ENCODE data around the gene KLK6.

KLK6 gene

DNA sequence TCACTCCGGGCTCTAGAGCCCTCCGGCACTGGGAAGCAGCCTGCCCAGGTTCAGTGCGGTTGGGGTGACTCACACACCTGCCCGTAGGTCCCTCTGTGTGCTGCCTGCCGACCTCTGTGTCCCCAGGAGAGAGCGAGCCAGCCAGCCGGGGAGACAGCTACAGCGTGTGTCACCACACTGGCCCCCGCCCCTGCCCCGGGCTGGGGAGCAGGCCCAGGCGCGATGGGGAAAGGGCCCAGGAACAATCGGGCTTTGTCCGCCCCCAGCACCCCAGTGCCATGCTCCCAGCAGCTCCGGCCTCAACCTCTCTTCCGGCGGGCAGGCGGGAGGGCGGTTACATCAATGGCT, at the start of gene KLK6:
Gene KLK6, minus strand, starts transcription at position 179 of the 348 bp plus-strand sequence. CDS start 1,487 bp downstream, outside the sequence.
- DNase-seq: no peak

DNA sequence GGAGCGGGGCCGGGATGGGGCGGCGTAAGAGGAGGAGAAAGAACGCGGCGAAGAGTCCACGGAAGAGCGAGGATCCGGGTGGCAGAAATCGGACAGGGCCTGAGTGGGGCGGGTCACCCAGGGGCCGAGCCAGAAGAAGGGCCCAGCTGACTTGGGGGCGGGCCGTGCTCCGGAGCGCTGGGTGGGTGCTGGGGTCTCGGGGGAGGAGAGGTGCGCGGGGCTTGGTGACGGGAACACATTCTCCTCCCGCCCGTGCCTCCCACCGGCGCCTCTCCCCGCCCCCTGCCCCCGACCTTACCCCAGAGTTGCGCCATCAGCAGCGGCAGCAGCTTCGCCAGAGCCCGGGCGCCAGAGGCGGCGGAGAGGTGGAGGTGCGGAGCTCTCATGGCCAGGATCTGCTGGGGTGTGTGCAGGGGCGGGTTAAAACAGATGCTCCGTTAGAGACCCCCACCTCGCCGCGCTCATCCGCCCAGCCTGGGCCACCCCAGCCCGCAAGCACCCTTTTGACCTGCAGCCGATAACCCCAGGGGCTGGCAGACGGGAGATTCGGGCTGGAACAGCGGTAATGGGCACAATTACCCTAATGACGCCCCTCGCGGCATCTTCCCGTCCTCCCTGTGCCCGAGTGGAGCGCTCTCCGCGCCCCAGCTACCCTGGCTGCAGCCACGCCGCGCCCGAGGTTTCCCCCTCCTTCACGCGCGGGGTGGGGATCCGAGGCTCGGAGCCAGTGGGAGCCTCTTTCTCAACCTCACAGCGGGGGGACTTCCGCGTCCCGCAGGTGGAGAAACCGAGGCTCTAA, 49.6 kb upstream of the KLK6 start:
- DNase-seq: no peak

DNA sequence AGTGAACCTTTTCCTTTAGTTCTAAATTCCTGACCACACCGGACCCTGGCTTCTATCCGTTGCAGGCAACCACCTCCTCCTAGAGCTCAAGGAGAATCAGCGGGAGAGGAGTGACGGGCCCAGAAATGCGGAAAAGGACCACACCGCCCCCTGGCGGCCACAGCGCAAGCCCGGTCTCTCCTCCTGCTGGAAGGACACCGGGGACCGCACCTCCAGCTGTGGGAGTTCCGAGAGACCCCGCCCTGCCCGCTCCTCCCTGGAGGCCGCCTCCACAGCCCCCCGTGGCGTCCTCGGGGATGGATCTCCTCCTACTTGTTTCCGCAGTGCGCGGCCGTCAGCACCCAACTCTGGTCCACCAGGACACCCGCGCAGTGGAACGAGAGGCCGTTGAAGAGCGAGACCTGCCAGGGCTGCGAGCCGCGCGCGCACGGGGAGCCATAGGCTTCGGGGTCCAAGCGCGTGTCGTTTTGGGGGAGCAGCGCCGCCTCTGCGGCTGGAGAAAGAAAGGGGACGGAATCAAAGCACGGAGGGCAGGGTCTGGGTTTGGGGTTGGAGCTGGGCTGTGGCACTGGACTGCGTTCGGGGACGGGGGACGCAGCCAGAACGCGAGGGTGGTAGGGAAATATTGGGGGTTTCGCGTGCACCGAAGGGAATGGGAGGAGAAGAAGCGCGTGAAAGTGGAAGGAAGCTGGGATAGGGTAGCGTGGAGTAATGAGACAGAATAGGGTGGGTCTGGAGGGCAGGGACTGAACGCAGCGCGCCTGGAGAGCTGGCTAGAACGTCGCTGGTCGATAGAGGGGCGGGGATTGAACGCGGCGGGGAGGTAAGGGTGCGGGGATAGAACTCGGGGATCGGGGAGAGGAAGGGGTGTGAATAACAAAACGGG, 47.6 kb upstream of the KLK6 start:
- DNase-seq: peak; percentile 32

DNA sequence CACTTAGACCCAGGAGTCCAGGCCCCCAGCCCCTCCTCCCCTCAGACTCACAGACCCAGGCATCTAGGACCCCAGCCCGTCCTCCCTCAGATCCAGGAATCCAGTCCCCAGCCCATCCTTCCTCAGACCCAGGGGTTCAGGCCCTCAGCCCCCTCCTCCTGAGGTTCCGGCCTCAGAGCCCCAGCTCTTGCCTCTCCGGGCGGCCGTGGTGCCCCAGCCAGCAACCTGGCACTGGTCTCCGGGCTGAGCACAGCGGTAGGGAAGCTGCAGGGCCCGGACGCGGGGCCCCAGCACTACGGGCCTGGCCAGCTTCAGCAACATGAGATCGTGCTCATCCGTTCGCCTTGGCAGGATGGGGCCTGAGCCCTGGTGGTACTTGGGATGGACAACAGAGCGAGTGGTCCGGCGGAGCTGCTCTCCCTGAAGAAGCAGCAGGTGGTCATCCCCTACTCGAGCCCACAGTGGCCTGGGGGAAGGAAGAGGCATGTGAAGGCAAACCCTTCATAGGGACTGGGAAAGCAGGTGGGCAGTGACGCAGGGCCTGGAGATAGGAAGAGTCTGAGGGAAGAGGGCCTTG, 46.4 kb upstream of the KLK6 start:
- no peak for DNase-seq

DNA sequence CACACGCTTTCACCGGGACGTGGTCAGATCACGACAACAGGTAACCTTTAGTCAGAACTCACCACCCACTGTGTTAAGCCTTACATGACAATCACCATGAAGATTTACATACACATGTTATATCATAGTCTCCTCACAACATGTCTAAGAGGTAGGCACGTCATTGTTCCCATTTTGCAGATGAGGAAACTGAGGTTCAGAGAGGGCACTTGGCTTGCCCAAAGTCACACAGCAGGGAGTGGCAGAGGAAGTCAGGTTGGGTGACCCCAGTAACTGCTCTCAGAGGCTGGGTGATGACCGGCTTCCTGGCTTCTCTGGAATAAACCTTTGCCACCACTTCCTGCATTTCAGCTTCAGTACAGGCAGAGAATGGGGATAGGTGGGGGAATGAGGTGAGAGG, 44.9 kb upstream of the KLK6 start:
- no peak for DNase-seq

DNA sequence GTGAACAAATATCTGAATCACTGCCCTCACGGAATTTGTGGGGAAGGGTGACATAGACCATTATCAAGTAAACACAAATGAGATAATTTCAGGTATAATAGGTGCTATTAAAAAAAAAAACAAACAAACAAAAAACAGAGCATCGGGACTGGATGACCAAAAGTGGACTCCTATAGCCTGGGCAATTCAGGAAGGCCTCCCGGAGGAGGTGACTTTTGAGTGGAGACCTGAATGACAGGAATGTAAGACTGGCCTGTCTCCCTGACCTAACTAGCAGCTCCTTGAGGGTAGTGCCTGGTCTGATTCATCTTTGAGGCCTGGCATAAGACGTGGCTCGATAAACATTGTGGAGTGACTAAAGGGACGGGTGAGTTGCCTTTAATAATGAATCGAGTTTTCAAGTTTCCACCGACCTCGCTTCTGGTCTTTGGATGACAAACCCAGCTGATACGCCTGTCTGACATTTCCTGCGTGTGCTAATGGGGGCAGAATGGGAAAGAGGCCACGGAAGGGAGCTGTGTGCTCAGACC, 43.3 kb upstream of the KLK6 start:
- no peak for DNase-seq

DNA sequence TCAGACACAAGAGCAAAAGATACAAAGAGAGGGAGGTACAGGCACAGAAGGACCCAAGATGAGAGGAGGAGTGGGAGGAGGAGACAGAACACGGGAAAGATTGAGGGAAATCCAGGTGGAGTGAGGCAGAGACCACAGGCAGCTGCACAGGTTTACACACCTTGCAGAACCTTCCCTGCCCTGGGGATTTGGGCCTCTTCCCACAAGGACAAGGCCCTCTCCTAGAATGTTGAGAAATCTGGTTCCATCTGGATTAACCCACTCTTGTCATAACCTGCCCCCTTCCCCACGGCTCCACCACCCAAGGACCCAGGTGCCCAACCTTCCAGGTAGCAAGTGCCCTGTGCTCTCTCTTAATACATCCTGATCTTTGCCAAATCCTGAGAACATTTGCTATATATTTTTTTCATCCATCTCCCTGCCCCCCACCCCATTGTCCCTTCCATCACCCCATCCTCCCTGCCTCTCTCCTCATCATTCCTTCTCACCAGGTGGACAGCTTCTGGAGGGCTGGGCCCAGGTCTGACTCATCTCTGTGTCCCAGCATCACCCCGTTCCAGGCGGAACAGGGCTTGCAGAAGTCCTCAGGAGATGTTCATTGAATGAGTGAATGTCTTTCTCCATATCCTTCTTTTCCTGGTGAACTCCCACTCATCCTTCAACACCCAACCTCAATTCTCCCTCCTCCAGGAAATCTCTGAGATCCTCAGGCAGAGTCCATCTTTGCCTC, 40.8 kb upstream of the KLK6 start:
- no peak for DNase-seq

DNA sequence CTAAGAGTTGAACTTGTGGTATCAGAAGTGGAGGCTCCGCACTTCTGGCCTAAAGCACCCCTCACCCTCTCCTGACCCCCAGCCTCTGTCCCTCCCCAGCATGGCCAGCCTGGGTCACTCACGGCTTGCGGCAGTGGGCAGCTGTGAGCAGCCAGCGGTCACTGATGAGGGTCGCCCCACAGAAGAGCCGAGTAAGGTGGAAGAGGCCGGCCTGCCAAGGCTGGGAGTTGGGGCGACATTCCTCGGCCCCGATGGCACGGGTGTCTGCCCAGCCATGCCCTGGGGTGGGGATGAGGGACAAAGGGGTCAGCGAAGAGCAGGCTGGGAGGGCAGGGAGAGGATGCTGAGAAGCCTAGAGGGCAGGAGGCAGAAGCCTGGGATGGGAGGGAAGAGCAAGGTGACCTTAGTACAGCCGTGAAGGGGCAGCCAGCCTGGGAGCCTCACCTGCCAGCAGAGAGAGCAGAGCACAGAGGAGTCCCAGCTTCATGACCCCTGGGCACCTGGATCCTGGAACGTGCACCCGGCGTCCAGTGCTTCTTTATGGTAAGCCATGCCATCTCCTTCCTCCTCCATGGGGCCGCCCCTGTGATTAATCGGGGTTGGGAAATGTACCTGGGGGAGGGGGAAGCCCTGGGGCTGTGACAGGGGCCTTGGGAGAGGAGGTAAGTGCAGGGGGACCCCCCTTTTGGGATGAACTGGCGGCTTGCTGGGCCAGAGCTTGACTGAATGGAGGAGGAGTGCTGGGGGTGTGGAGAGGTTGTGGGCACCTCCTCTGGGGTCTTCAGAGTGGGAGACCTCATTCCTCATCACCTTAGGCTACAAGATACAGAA, 39.9 kb upstream of the KLK6 start:
- no peak for DNase-seq

DNA sequence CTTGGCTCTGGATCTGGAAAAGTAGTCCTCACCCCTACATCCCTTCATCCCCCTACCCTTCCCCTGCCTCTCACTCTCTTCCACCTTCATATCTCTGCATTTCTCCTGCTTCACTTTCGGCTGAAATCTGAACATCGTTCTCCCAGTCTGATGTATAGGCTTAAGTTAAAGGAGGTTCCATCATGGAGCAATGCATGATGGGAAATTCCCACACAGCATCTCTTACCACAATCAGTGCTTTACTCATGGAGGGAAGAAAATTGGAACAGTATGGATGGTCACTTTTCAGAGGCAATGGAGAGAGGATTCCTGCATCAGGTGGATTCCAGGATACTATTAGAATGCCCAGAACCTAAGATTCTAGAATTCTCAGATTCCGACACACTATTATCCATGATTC, 38.1 kb upstream of the KLK6 start:
- DNase-seq: no peak

DNA sequence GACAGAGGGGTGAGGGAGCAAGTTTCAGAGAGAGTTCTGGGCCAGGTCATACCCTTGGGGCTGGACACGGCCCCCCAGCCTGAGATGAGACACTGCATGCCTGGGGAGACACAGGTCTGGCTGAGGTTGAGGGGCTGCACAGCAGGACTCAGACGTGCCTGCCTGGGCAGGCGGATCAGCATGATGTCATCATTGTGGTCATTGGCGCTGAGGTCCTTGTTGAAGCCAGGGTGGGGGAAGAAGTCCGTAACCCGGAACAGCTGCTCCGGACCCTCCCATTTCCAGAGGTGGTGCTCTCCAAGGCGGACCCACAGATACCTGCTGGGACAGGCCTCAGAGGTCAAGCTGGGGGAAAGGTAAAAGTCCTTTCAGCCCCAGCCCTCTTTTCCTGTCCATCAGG, 37.0 kb upstream of the KLK6 start:
- no peak for DNase-seq

DNA sequence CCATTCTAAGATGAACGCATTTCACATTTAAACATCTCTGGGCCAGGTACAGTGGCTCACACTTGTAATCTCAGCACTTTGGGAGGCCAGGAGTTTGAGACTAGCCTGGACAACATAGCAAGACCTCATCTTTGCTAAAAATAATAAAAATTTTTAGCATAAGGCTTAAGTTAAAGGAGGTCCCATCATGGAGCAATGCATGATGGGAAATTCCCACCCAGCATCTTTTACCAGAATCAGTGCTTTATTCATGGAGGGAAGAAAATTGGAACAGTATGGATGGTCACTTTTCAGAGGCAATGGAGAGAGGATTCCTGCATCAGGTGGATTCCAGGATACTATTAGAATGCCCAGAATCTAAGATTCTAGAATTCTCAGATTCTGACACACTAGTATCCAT, 35.9 kb upstream of the KLK6 start:
- DNase-seq: no peak

DNA sequence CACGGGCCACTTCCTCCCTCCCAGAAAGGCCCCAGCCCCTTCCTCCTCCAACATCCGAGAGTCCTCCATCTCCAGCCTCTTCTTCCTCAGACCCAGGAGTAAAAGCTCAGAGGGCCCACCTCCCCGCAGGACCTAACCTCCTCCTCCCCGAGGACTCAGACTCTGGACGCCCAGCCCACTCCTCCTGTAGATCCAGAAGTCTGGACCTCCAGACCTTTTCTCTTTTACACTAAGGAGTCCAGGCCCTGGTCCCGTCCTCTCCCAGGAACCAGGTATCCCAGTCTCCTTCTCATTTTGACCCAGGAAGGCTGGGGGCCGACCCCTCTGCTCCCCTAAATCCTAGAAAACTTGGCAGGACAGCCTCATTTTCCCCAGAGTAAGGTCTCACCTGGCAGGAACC, 33.9 kb upstream of the KLK6 start:
- DNase-seq: no peak

DNA sequence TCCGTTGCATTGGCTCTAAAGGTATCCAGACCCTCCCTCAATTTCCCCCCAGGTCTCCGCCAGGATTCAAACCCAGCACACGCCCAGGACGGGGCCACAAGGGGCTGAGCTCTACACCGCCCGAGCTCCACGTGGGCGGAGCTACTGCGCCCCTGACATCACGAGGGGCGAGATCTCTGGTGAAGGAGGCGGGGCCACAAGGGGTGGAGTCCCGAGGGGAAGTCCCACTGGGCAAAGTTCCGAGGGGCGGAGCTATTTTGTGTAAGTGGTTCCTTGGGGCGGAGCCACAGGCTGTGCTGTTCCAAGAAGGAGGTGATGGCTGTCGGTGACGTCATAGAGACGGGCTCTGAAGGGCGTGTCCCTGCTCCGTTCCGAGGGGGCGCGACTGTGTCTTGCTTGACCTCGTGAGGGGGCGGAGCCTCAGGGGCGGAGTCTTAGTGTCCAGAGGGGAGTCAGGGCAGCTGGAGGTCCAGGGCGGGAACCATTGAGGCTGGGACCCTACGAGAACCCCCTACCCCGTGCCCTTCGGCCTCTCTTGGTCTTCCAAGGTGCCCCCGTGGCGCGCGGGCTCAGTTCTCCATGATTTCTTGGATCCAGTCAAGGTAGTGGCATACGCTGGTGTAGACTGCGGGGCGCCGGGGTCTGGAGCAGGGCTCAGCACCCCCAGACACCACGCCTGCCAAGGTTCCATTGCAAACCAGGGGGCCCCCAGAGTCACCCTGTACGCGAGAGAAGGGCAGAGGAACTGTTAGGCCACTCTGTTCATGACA, 33.3 kb upstream of the KLK6 start:
- no peak for DNase-seq

DNA sequence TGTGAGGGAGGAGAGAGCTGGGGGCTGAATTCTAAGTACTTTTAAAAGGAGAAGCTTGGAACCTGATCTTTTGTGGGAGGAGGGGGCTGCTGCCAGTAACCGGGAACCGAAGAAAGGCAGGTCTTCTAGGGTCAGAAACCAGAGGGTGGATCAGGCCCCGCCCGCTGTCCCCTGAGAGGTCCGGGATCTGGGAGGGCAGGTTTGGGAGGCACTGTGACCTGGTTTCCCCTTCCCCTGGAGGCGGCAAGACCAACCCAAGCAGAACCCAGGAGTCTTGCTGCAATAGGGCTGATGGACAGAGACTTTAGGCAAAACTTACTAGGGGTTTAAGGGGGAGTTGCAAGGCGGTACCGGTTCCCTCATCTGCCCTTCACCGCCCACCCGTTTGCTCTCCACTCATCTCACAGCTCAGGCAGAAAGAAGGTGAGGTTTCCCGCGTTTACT, 32.7 kb upstream of the KLK6 start:
- DNase-seq: no peak

DNA sequence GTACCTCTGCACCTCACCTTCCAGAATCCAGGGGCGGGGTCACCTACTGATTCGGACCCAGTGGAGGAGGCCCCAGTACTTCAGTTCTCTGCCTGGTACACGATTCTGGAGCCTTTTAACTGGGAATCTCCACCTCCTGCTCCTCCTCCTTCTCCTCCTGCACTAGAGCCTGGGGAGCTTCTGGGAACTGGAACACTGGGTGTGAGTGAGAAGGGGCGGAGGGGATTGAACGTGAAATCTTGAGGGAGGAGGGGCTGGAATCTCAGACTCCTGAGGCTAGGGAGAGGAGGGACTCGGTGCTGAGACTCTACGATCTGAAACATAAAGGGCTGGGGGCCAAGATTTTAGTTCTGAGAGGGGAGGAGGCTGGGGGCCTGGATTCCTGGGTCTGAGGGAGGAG, 32.1 kb upstream of the KLK6 start, which contains the start of gene KLK8:
Gene KLK8, minus strand, starts transcription at position 90 of the 400 bp plus-strand sequence. CDS start 437 bp downstream, outside the sequence.
- no peak for DNase-seq

DNA sequence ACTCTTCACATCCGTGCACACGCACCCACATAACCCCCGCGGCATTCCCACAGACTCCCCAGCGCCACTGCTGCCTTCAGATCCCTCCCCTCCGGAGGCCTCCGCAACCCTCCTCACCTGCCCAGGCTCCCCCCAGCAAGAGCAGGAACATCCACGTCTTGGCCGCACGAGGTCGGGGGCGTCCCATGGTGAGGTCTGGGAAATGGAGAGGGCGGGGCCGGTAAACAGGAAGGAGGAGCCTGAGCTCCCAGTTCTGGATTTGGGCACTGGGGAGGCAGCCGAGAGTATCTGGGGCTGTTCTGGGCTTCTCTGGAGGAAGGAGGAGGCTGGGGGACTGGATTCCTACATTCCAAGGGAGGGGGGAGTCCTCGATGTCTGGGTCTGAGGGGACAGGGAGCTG, 31.6 kb upstream of the KLK6 start:
- no peak for DNase-seq

DNA sequence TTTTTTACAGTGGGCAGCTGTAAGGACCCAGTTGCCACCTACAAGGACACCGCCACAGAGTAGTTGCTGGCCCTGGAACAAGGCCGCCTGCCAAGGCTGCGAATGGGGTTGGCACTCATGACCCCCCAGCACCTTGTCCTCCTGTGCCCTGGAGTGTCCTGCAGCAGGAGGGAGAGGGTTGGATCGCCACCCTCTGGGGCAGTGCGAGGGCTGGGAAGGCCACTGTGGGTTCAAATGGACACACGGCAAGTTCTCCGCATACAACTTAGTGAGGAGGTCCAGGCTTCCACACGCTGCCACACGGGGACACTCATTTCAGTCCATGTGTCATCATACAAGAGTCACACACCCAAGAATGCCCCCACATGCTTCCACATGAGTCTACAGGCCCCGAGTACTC, 31.0 kb upstream of the KLK6 start:
- DNase-seq: no peak

DNA sequence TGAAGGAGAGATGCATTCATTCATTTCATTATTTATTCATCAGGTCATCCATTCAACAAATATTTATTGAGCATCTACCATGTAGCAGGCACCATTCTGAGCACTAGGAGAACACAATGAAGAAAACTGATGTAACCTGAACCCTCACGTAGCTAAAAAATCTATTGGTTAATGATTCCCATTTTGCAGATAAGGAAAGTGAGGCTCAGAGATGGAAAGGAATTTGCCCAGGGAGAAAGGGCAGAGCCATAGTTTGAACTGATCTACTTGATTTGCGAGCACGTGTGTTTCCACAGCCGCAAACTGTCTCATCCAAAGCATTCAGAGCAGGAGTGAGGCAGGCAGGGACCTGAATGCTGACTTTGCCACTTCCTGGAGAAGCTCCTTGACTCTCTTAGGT, 29.3 kb upstream of the KLK6 start:
- no peak for DNase-seq

DNA sequence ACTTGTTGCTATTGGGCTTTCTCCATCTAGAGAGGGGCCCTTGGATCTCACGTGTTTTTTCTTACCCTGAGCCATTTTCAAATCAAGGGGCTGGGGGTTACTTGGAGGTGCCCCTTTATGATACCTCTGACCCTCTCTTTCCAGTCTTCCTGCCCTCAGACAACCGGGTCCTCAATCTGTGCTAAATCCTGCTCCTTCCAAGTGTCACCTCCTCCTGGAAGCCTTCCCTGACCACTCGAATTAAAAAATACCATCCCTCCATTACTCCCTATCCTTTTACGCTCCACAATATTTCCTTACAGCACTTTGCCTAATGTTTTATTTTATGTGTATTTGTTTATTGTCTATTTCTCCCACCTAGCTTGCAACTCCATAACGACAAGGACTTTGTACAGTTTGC, 28.7 kb upstream of the KLK6 start:
- DNase-seq: no peak

DNA sequence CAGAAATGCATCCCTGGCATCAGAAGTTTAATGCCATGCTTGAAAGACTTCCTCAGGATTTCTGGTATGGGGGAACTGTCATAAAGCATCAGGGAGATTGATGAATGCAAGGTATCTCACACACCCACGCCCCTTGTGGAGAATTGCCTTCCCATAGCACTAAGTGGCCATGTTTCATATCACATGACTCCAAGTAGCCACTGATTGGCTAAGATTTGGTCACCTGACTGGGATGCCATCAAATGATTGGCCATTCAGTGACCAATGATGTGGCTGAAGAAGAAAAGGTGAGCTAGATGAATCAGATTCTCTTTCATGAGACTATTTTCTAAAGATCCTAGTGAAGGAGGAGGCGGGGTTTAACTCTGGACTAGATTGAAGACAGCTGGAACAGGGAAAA, 24.7 kb upstream of the KLK6 start:
- no peak for DNase-seq

DNA sequence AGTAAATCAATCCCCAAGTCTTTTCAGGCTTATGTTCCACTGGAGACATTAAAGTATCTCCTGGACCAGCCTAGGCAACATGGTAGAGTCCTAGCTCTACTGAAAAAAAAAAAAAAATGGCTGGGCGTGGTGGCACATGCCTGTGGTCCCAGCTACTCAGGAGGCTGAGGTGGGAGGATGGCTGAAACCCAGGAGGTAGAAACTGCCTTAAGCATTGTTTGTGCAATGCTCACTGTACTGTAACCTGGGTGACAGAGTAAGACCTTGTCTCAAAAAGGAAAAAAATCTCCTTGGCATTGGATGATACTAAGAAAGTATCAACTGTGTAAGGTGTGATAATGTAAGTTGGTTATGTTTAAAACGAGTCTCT, 23.3 kb upstream of the KLK6 start:
- DNase-seq: no peak

Data from kidney glomerular epithelial cell (primary cell).